ENCODE results near the gene PPM1F. TPM values are rescaled to one million over a fixed set of nuclear protein-coding genes. Genes with fewer than 3 reads are reported as not detected.

Gene PPM1F
- total RNA-seq, 1 experiment from 2014 or later, result 21.1 TPM

GRCh38 chr22:21945453-21946261 lies 7.0 kb downstream of the PPM1F start:
- Histone ChIP-seq H3K79me2 (ENCODE audit: insufficient read depth, low read length) (no peaks in the 10 kb centered on the region), H4K91ac (ENCODE audit: insufficient read length, low read depth, low read length) (no peak overlapping the region), H2BK12ac (ENCODE audit: insufficient read length, low read depth, low read length) (no peak overlapping the region), H2BK15ac (ENCODE audit: low read depth, low read length) (no peak overlapping the region), H3K79me1 (ENCODE audit: insufficient read depth, low read depth, low read length, poor library complexity, severe bottlenecking) (no peaks in the 10 kb centered on the region), H3T11ph (ENCODE audit: low read length) (no peak overlapping the region), H3K18ac (ENCODE audit: insufficient read length, low read depth, low read length) (no peak overlapping the region), H3K56ac (ENCODE audit: insufficient read length, low read depth, low read length) (no peak overlapping the region), H3K9me3 (ENCODE audit: control insufficient read depth, low read depth, low read length) (no peaks in the 10 kb centered on the region), H3K4me2 (ENCODE audit: insufficient read depth, insufficient read length, low read length) (no peak overlapping the region), H3K27ac (ENCODE audit: insufficient read length, low read depth, low read length) (no peak overlapping the region), H3K4ac (ENCODE audit: low read depth, low read length) (no peak overlapping the region), H3K23me2 (ENCODE audit: insufficient read length, low read depth, low read length, poor library complexity, severe bottlenecking) (no peaks in the 10 kb centered on the region), H4K5ac (ENCODE audit: insufficient read length, low read depth, low read length) (no peak overlapping the region), H2AK5ac (ENCODE audit: insufficient read length, low read length) (no peak overlapping the region), H2BK5ac (ENCODE audit: insufficient read length, low read length) (no peak overlapping the region), H3K27me3 (ENCODE audit: insufficient read depth, low read length) (no peaks in the 10 kb centered on the region; the same call in 1 of the 2 replicates), H4K20me1 (ENCODE audit: control insufficient read depth, insufficient read depth, insufficient read length) (peaks cover 1% of the 10 kb centered on the region), H3K23ac (ENCODE audit: insufficient read length, low read depth, low read length) (no peak overlapping the region), H2BK120ac (ENCODE audit: low read depth, low read length, poor library complexity, severe bottlenecking) (no peak overlapping the region), H3K14ac (ENCODE audit: insufficient read depth, low read length) (no peak overlapping the region), H4K8ac (replicated peaks; ENCODE audit: insufficient read length, low read depth, low read length) (no peak overlapping the region), H2AFZ (ENCODE audit: low read length) (no peak overlapping the region), H3K4me1 (ENCODE audit: insufficient read depth, low read length) (peaks cover 2% of the 10 kb centered on the region; the same call in 1 of the 2 replicates), H3K9ac (ENCODE audit: extremely low read depth, insufficient read length, low read length) (no peak overlapping the region), H2BK20ac (ENCODE audit: low read depth, low read length, poor library complexity, severe bottlenecking) (no peak overlapping the region)
- Mint-ChIP-seq H3K4me3 (no peak overlapping the region), H3K27me3 (ENCODE audit: low read depth) (peaks cover 9% of the 10 kb centered on the region), H3K4me1 (peaks cover 10 to 20% of the 10 kb centered on the region in 2 experiments), H3K36me3 (ENCODE audit: insufficient read depth in 1 of 3, low read depth in 3 of 3) (peaks cover 6 to 14% (median 10%) of the 10 kb centered on the region in 3 experiments), H3K9me3 (no peaks in the 10 kb centered on the region), H3K27ac (peak overlapping the region in 1 of 3 experiments; percentile 34; a peak in 2 of 7 replicates)
- DNase-seq, result no peak
- WGBS (ENCODE audit: extremely low coverage, insufficient read length, low lambda C conversion rate), result no CpG with 5 or more reads among the region's 13 CpGs
- TF ChIP-seq CTCF (conservative IDR thresholded peaks at IDR 0.05), result no peak

All from H9 (cell line).